ENCODE results near the gene FGB. TPM values are rescaled to one million over a fixed set of nuclear protein-coding genes. Genes with fewer than 3 reads are reported as not detected.

Gene FGB
- total RNA-seq, 1 donor from 2014 or later, result not detected

DNA sequence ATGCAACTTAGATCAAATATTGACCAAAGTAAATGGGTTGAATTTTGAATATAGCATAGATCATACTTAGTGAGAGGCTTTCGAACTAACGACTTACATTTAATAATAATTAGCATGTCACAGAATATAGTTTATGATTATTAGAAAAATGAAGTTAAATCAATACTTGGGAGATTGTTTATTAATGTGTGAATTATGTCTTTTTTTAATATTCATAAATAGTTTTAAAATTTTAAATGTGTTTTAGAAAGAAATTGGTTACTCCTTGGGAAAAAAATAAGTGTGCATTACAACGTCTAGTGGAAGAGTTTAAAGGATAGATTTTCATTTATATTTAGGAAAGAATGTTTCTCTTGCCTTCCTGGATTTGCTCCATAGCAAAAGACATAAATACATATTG, 20.4 kb downstream of the FGB start:
- no peak for TF ChIP-seq CTCF (IDR thresholded peaks at IDR 0.05; ENCODE audit: partially characterized antibody, unreplicated experiment)
- no peak overlapping the region for H3K27ac Mint-ChIP-seq (ENCODE audit: unreplicated experiment)
- DNase-seq, result no peak
- no peaks in the 10 kb centered on the region for H3K36me3 Mint-ChIP-seq (ENCODE audit: unreplicated experiment)
- H3K4me3 Mint-ChIP-seq (ENCODE audit: unreplicated experiment), result no peak overlapping the region
- no peaks in the 10 kb centered on the region for H3K9me3 Mint-ChIP-seq (ENCODE audit: unreplicated experiment)
- H3K27me3 Mint-ChIP-seq (ENCODE audit: unreplicated experiment), result no peaks in the 10 kb centered on the region
- H3K4me1 Mint-ChIP-seq (ENCODE audit: low read depth, unreplicated experiment), result no peaks in the 10 kb centered on the region

- H3K27ac Mint-ChIP-seq (ENCODE audit: unreplicated experiment), result no peak overlapping the region
- H3K4me1 Mint-ChIP-seq (ENCODE audit: low read depth, unreplicated experiment), result no peaks in the 10 kb centered on the region
- H3K4me3 Mint-ChIP-seq (ENCODE audit: unreplicated experiment), result no peak overlapping the region
- no peaks in the 10 kb centered on the region for H3K27me3 Mint-ChIP-seq (ENCODE audit: unreplicated experiment)
- no peak for DNase-seq
- H3K9me3 Mint-ChIP-seq (ENCODE audit: unreplicated experiment), result no peaks in the 10 kb centered on the region
- H3K36me3 Mint-ChIP-seq (ENCODE audit: unreplicated experiment), result no peaks in the 10 kb centered on the region
- TF ChIP-seq CTCF (IDR thresholded peaks at IDR 0.05; ENCODE audit: partially characterized antibody, unreplicated experiment), result no peak
These were observed 20.9 kb downstream of the FGB start for GRCh38 chr4:154583677-154584076.

DNA sequence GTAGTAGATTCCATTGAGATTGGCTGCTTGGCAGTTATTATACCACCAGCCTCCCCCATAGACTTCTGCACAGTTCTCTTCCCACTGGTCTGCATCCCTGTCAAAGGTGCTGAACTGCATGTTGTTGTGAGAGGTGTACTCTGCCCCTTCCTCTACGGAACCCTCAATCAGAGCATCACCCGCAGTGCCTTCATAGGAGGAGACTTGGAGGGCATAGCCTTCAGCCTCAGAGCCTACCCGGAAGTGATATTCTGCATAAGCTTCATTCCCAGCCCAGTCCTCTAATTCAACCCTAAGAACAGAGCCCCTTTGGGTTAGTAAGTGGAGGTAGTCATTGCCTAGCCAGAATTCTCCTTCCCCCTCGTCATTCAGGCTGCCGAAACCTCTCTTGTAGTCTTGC, 21.4 kb downstream of the FGB start:
- DNase-seq, result no peak
- no peaks in the 10 kb centered on the region for H3K4me1 Mint-ChIP-seq (ENCODE audit: low read depth, unreplicated experiment)
- TF ChIP-seq CTCF (IDR thresholded peaks at IDR 0.05; ENCODE audit: partially characterized antibody, unreplicated experiment), result no peak

GRCh38 chr4:154585369-154586018, 22.7 kb downstream of the FGB start:
- Mint-ChIP-seq H3K9me3 (ENCODE audit: unreplicated experiment) (no peaks in the 10 kb centered on the region), H3K4me3 (ENCODE audit: unreplicated experiment) (no peak overlapping the region), H3K36me3 (ENCODE audit: unreplicated experiment) (no peaks in the 10 kb centered on the region), H3K27ac (ENCODE audit: unreplicated experiment) (no peak overlapping the region), H3K4me1 (ENCODE audit: low read depth, unreplicated experiment) (no peaks in the 10 kb centered on the region), H3K27me3 (ENCODE audit: unreplicated experiment) (no peaks in the 10 kb centered on the region)
- TF ChIP-seq CTCF (IDR thresholded peaks at IDR 0.05; ENCODE audit: partially characterized antibody, unreplicated experiment), result no peak
- no peak for DNase-seq

More for the DNA sequence above, 21.4 kb downstream of the FGB start:
- Mint-ChIP-seq H3K9me3 (ENCODE audit: unreplicated experiment) (no peaks in the 10 kb centered on the region), H3K36me3 (ENCODE audit: unreplicated experiment) (no peaks in the 10 kb centered on the region), H3K27me3 (ENCODE audit: unreplicated experiment) (no peaks in the 10 kb centered on the region), H3K4me3 (ENCODE audit: unreplicated experiment) (no peak overlapping the region), H3K27ac (ENCODE audit: unreplicated experiment) (no peak overlapping the region)

DNA sequence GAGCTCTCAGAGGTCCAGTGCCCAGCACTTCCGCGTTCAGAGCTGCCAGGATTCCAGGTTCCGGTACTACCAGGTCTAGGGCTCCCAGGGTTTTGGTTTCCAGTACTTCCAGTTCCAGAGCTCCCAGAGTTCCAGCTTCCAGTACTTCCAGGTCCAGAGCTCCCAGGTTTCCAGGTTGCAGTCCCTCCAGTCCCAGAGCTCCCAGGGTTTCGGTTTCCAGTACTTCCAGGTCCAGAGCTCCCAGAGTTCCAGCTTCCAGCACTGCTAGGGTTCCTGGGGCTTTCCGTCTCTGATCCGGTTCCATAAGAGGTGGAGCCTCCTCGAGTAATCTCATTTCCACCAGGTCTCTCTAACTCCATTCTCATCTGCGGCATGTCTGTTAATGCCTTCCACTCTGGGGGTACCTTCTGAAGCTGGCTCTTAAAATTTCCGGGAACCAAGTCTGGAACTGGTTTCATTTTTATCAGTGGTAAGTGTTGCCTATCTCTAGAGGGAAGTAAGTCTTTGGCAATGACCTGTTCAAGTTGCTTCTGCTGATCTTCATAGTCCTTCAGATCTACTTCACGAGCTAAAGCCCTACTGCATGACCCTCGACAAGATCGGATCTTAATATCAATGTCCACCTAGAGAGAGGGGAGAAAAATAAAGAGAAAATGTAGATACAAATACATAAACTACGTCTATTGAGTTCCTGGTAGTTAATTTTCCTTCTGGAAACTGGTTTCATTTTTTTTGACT, 23.7 kb downstream of the FGB start:
- Mint-ChIP-seq H3K4me1 (ENCODE audit: low read depth, unreplicated experiment) (no peaks in the 10 kb centered on the region), H3K36me3 (ENCODE audit: unreplicated experiment) (no peaks in the 10 kb centered on the region), H3K4me3 (ENCODE audit: unreplicated experiment) (no peak overlapping the region), H3K27ac (ENCODE audit: unreplicated experiment) (no peak overlapping the region), H3K9me3 (ENCODE audit: unreplicated experiment) (no peaks in the 10 kb centered on the region), H3K27me3 (ENCODE audit: unreplicated experiment) (no peaks in the 10 kb centered on the region)
- no peak for DNase-seq
- no peak for TF ChIP-seq CTCF (IDR thresholded peaks at IDR 0.05; ENCODE audit: partially characterized antibody, unreplicated experiment)

Measured in glutamatergic neuron (in vitro differentiated cells).